ENCODE measurements around the gene RBAK. TPM values are rescaled to one million over a fixed set of nuclear protein-coding genes. Genes with fewer than 3 reads are reported as not detected.
"Not testable (repeated sequence)": the region's sequence is repeated elsewhere in the genome, so short reads cannot be mapped to it uniquely, and the experiment has no call there.

Gene RBAK
- total RNA-seq, 6 donors from 2014 or later, result 5.3 to 18.5 (median 8.9) TPM

- WGBS, 2 donors, result 86 to 90% methylated on average over 5 of the region's 5 CpGs
Measured at GRCh38 chr7:4999369-4999950, 46.2 kb upstream of the RBAK start.

DNA sequence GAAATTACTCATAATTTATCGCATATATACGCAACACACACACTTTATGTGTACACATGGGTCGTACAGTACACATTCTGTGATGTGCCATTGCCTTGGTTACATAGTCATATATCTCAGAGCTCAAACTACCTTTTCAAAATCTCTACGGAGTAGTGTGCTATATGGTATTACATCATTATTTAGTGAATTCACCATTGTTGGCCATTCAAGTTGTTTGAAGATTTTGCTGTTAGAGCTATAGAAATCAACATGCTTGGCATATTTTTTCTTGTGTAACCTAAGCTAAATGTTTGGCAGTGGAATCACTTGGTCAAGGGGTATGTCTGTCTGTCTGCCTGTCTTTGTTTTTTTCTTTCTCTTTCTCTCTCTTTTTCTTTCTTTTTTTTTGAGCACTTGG lies 44.7 kb upstream of the RBAK start:
- TF ChIP-seq POLR2A (IDR thresholded peaks at IDR 0.05) (no peak), POLR2AphosphoS5 (IDR thresholded peaks at IDR 0.05) (no peak), EP300 (IDR thresholded peaks at IDR 0.05) (no peak)
- TF ChIP-seq, protein P1, sequence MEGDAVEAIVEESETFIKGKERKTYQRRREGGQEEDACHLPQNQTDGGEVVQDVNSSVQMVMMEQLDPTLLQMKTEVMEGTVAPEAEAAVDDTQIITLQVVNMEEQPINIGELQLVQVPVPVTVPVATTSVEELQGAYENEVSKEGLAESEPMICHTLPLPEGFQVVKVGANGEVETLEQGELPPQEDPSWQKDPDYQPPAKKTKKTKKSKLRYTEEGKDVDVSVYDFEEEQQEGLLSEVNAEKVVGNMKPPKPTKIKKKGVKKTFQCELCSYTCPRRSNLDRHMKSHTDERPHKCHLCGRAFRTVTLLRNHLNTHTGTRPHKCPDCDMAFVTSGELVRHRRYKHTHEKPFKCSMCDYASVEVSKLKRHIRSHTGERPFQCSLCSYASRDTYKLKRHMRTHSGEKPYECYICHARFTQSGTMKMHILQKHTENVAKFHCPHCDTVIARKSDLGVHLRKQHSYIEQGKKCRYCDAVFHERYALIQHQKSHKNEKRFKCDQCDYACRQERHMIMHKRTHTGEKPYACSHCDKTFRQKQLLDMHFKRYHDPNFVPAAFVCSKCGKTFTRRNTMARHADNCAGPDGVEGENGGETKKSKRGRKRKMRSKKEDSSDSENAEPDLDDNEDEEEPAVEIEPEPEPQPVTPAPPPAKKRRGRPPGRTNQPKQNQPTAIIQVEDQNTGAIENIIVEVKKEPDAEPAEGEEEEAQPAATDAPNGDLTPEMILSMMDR (IDR thresholded peaks at IDR 0.05), result no peak
- no peak overlapping the region for H3K4me3 ChIP-seq
- no peaks in the 10 kb centered on the region for H3K27me3 ChIP-seq
- no peak for DNase-seq
- no peak overlapping the region for H3K27ac ChIP-seq
- 89 to 93% methylated on average over 4 of the region's 4 CpGs for WGBS, 2 donors
- no peaks in the 10 kb centered on the region for H3K9me3 ChIP-seq
- peaks cover 11 to 41% (median 23%) of the 10 kb centered on the region in 4 donors for H3K36me3 ChIP-seq
- no peak for ATAC-seq (ENCODE audit: low FRiP score in 2 of 2)
- no peaks in the 10 kb centered on the region for H3K4me1 ChIP-seq

More at GRCh38 chr7:4999369-4999950, 46.2 kb upstream of the RBAK start:
- no peak for TF ChIP-seq EP300 (IDR thresholded peaks at IDR 0.05)
- ATAC-seq (ENCODE audit: low FRiP score in 2 of 2) (no peak), DNase-seq (no peak)
- Histone ChIP-seq H3K36me3 (peaks cover 11 to 57% (median 36%) of the 10 kb centered on the region in 4 donors), H3K4me1 (no peaks in the 10 kb centered on the region), H3K9me3 (no peaks in the 10 kb centered on the region), H3K27ac (no peak overlapping the region), H3K4me3 (no peak overlapping the region), H3K27me3 (no peaks in the 10 kb centered on the region)

- no peak overlapping the region for H3K4me3 ChIP-seq
- DNase-seq, result no peak
- H3K9me3 ChIP-seq, result no peaks in the 10 kb centered on the region
- no peak for TF ChIP-seq POLR2A (IDR thresholded peaks at IDR 0.05)
- TF ChIP-seq EP300 (IDR thresholded peaks at IDR 0.05), result no peak
- no peaks in the 10 kb centered on the region for H3K27me3 ChIP-seq
- no peak overlapping the region for H3K27ac ChIP-seq
- no peak for ATAC-seq (ENCODE audit: low FRiP score in 2 of 2)
- no peaks in the 10 kb centered on the region for H3K4me1 ChIP-seq
- H3K36me3 ChIP-seq, result peaks cover 3 to 32% (median 14%) of the 10 kb centered on the region in 4 donors
- 91 to 96% methylated on average over 5 of the region's 5 CpGs for WGBS, 2 donors
Measured at GRCh38 chr7:5001911-5002310, 43.7 kb upstream of the RBAK start.

- Histone ChIP-seq H3K4me3 (no peak overlapping the region), H3K27me3 (no peaks in the 10 kb centered on the region), H3K4me1 (no peaks in the 10 kb centered on the region), H3K27ac (no peak overlapping the region), H3K9me3 (no peaks in the 10 kb centered on the region), H3K36me3 (peaks cover 0 to 13% (median 2%) of the 10 kb centered on the region in 4 donors)
- TF ChIP-seq POLR2AphosphoS5 (IDR thresholded peaks at IDR 0.05) (no peak), POLR2A (IDR thresholded peaks at IDR 0.05) (no peak), EP300 (IDR thresholded peaks at IDR 0.05) (no peak)
- TF ChIP-seq, protein P1 (IDR thresholded peaks at IDR 0.05), result no peak
- 89 to 92% methylated on average over 1 of the region's 1 CpG for WGBS, 2 donors
- no peak for DNase-seq
- no peak for ATAC-seq (ENCODE audit: low FRiP score in 2 of 2)
Measured at GRCh38 chr7:5005066-5005465, 40.6 kb upstream of the RBAK start.

DNA sequence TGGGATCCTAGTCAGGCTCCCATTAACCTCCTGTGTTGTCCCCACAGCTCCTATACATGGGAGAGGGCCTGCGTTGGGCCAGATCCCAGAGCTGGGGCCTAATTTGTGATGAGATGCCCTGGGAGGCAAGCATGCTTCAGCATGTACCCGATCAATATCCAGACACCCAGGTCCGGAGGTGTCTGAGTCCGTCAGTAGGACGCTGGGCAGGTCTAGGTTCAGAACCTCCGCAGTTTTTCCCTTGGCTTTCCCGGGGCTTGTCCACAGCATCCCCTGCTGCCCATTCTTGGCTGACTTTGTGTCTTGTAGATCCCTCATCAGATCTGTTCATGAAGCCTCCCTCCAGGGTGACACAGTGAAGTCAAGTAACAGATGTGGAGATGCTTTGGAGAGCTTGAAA lies 32.7 kb upstream of the RBAK start:
- H3K9me3 ChIP-seq, result no peaks in the 10 kb centered on the region
- no peak for DNase-seq
- H3K27me3 ChIP-seq, result no peaks in the 10 kb centered on the region
- TF ChIP-seq EP300 (IDR thresholded peaks at IDR 0.05), result no peak
- TF ChIP-seq POLR2A (IDR thresholded peaks at IDR 0.05), result no peak
- TF ChIP-seq, protein P1 (IDR thresholded peaks at IDR 0.05), result no peak
- no peak for TF ChIP-seq POLR2AphosphoS5 (IDR thresholded peaks at IDR 0.05)
- no peaks in the 10 kb centered on the region for H3K4me1 ChIP-seq
- WGBS, 2 donors, result 80 to 100% methylated on average over 2 to 7 of the region's 7 CpGs
- peaks cover 0 to 8% (median 3%) of the 10 kb centered on the region in 4 donors for H3K36me3 ChIP-seq
- H3K4me3 ChIP-seq, result no peak overlapping the region
- ATAC-seq (ENCODE audit: low FRiP score in 2 of 2), result no peak
- H3K27ac ChIP-seq, result no peak overlapping the region

GRCh38 chr7:5015936-5016335 lies 29.7 kb upstream of the RBAK start:
- not testable (repeated sequence) for H3K4me3 ChIP-seq; H3K4me1 ChIP-seq; H3K9me3 ChIP-seq; H3K27me3 ChIP-seq; ATAC-seq (ENCODE audit: low FRiP score in 2 of 2); H3K27ac ChIP-seq; H3K36me3 ChIP-seq; DNase-seq
- whole genome bisulfite sequencing, 2 donors, result 69 to 76% methylated on average over 6 of the region's 6 CpGs

DNA sequence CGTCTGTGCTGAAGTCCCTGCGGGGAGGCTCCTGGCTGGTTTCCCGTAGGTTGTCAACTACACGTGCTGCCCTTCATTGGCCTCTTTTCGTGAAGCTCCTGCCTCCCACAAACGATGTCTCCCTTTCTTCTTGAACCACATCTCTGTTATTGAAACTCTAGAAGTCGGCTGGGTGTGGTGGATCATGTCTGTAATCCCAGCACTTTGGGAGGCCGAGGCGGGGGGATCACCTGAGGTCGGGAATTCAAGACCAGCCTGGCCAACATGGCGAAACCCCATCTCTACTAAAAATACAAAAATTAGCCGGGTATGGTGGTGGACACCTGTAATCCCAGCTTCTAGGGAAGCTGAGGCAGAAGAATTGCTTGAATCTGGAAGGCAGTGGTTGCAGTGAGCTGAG lies 28.0 kb upstream of the RBAK start:
- not testable (repeated sequence) for H3K9me3 ChIP-seq; H3K36me3 ChIP-seq; DNase-seq; H3K27ac ChIP-seq; H3K27me3 ChIP-seq; ATAC-seq (ENCODE audit: low FRiP score in 2 of 2); H3K4me3 ChIP-seq; H3K4me1 ChIP-seq
- WGBS, 2 donors, result 93 to 94% methylated on average over 12 of the region's 12 CpGs

Measured in upper lobe of left lung (tissue), 6 donors.